T-helper 2 cell (primary cell): ENCODE results near the gene IGLL1.
"Not testable (repeated sequence)": the region's sequence is repeated elsewhere in the genome, so short reads cannot be mapped to it uniquely, and the experiment has no call there.

ENCODE experiments used
- DNase-seq, 5 experiments: peaks; one replicate each; pipeline versions ENCODE4 v3.0.0 to v3.0.0-alpha.2; 2012 to 2022

Gene IGLL1

GRCh38 chr22:23539839-23540198 lies 40.3 kb downstream of the IGLL1 start:
- DNase-seq = not testable (repeated sequence)

GRCh38 chr22:23539135-23539838 lies 40.8 kb downstream of the IGLL1 start:
- DNase-seq = peak; percentile 25 to 84 (median 53)

GRCh38 chr22:23538696-23539030 lies 41.4 kb downstream of the IGLL1 start:
- DNase-seq = not testable (repeated sequence)

GRCh38 chr22:23537830-23538695 lies 42.0 kb downstream of the IGLL1 start:
- not testable (repeated sequence) for DNase-seq

- no peak for DNase-seq
Measured at GRCh38 chr22:23537416-23537815, 42.7 kb downstream of the IGLL1 start.

GRCh38 chr22:23536821-23537345 lies 43.2 kb downstream of the IGLL1 start:
- no peak for DNase-seq

DNA sequence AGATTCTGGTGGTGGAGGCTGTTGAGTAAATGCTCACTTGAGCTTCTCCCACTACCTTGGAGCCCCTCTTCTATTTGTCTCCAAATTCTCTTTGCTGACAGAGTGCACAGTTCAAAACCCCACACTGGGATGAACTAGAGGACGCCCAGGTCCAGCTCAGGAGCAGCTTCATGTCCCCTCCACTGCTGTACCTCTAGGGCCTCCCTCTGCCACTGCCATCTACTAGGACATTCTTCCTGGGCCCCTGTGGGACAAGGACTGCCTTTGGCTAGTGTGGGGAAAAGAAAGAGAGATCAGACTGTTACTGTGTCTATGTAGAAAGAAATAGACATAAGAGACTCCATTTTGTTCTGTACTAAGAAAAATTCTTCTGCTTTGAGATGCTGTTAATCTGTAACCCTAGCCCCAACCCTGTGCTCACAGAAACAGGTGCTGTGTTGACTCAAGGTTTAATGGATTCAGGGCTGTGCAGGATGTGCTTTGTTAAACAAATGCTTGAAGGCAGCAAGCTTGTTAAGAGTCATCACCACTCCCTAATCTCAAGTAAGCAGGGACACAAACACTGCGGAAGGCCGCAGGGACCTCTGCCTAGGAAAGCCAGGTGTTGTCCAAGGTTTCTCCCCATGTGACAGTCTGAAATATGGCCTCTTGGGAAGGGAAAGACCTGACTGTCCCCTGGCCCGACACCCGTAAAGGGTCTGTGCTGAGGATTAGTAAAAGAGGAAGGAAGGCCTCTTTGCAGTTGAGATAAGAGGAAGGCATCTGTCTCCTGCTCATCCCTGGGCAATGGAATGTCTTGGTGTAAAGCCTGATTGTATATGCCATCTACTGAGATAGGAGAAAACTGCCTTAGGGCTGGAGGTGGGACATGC lies 44.1 kb downstream of the IGLL1 start:
- DNase-seq = not testable (repeated sequence)

DNA sequence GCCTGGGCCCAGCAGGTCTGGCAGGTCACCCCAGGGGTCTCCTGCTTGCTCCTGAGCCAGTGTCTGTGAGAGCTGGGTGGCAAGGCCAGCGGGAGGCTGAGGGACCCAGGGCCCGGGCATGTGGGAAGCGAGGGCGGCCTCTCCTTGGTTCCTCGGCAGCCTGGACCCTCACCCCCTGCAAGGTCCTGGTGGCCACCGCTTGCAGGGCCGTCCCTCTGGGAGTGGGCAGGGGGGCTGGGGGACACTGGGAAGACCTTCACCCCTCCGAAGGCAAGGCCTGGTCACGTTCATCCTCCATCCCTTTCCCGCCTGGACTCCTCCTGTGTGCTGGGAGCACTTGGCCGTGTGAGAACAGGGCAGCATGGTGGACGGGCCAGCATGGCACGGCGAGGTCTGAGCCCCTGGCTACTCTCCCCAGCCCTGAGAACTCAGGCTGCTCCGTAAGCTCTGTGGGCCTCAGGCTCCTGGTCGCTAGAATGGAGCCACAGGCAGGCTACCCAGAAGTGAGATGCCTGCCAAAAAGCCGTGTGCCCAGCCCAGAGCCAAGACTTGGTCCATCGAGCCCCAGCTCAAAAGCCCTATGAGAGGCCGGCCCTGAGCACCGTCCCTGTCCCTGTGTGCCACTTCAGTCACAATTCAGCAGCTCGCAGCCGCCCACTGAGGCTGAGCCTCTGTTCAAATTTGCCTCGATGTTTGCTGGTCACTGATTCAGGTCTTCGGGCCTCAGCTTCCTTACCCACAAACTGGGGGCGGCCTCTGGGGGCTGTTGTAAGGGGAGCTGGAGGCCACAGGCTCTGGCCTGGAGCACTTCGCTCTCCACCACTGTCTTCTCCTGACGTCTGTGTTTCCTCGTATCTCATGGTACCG lies 45.0 kb downstream of the IGLL1 start:
- DNase-seq = no peak

DNA sequence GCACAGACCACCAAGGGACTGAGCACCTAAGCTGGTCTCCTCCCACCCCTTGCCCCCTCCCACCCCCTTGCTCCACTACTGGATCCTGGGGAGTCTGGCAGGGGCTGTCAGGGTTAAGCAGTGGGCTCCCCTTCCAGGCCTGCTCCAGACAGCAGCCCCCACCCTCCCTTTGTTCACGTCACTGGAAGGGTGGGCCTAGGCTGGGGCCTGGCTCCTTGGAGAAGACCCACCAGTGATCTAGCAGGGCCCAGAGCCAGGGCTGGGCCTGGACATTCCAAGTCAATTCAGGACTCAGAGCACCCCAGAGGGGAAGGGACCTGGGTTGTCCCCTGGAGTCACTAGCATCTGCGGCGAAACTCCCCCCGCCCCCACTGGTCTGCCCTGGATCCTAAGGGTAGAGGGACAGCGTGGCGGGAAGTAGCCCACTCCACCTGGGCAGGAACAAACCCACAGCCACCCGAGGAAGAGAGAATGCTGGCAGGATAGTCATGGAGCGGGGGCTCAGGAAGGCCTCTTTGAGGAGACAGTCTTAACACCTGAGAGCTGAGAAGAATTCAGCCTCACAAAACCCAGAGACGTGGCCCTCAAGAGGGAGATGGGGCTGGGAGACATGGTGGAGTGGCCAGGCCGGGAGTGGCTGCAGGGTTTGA lies 45.8 kb downstream of the IGLL1 start:
- DNase-seq = no peak

GRCh38 chr22:23533771-23534191 lies 46.3 kb downstream of the IGLL1 start:
- no peak for DNase-seq

GRCh38 chr22:23533328-23533762 lies 46.7 kb downstream of the IGLL1 start:
- DNase-seq = peak in 2 of 5 experiments; percentile 14 to 35

- no peak for DNase-seq
Measured at GRCh38 chr22:23532731-23533130, 47.4 kb downstream of the IGLL1 start.

GRCh38 chr22:23531966-23532705 lies 48.0 kb downstream of the IGLL1 start:
- DNase-seq = no peak

DNA sequence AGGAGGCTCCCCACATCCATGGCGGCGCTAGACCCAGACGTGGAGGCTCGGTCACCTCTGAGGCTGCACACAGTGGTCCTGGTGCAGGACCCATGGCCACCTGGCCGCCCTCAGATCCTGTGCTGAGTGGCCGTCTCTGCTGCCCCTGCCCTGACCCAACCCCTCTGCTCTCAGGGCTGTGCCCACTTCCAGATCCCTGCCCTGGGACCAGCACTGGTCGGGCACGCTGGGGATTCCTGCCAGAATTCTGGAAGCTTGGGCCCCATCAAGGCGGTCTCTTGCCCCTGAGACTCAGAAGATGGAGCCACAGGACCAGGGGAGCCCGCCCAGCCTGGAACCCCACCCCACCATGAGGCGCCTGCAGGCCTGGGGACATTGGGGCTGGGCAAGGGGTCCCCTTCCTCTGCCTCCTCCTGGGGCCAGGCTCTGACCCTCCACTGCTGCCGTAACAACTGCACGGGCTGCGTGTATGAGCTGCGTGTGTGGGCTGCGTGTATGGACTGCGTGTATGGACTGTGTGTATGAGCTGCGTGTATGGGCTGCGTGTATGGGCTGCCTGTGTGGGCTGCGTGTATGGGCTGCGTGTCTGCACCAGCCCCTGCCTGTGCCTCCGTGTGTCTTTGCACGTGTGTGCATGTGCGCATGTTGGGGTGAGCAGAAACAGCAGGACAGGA lies 48.7 kb downstream of the IGLL1 start:
- no peak for DNase-seq

- no peak for DNase-seq
Measured at GRCh38 chr22:23530766-23531282, 49.3 kb downstream of the IGLL1 start.

GRCh38 chr22:23530106-23530505 lies 50.0 kb downstream of the IGLL1 start:
- DNase-seq = no peak

DNA sequence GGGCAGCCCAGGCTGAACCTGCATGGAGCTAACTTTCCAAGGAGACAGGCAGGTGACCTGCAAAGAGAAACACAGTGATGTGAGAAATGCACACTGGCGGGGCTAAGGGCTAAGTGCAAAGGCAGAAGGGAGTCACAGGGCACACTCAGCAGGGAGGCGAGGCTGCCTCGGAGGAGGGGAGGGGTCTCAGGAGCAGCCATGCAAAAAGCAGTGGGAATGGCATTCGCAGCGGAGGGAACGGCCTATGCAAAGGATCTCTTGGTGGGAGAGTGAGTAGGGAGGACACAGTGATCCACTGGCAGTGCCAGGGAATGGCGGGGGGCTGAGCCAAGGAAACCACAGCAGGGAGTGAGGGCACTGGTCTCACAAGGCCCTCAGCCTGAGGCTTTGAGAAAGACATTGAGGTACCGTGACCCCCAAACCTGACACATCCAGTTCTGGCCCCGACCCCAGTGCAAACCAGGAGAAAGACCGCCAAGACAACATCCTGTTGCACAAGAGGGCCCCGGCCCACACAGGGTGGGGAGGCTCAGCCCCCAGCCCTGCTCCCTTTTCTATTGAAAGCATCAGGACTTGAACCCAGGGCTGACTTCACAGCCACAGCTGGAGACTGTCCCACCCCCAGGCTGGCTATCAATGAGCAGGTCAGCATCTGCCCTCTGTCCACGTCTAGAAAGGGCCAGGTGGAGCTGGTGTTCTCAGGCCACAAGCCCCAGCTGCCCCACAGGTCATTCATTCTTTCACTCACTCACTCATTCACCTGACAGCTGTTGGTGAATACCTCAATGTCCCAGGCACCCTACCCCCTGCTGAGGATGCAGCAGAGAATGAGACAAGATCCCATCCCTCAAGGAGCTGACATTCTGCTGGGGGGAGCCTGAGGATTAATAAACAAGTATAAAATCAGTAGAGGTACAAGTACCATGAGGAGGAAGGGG lies 50.7 kb downstream of the IGLL1 start:
- DNase-seq = no peak

DNA sequence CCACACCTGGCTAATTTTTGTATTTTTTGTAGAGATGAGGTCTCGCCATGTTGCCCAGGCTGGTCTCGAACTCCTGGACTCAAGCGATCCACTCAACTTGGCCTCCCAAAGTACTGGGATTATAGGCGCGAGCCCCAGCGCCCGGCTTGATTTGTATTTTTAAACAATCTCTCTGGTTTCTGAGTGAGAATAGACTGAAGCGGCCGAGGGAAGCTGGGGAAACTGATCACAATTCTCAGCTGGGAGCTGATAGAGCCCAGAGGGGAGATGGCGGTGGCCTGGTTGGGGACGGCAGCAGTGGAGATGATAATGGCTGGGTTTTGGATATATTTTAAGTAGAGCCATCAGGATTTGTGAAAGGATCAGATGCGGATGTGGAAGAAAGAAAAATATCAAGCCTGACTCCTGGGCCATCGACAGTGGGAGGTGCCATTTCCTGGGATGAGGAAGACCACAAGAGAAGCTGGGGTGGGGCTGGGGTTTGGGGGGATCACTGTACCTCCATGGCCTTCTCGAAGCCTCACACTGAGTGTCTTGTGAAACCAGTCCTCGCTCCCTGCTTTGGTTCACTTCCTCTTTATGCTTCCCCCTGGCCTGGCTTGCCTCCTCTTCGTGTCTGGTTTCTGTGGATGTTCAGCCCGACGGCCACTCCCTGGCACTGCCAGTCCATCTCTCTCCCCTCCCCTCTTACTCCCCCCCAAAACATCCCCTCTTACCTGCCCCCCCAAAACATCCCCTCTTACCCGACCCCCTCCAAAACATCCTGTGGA lies 51.9 kb downstream of the IGLL1 start:
- DNase-seq = no peak
